HepG2 (cell line): ENCODE data around the gene MZT1. TPM values are rescaled to one million over a fixed set of nuclear protein-coding genes. Genes with fewer than 3 reads are reported as not detected.

ENCODE experiments used
- ATAC-seq: fragments of 200-7000 bp; cut with Tn5 transposase; 3 replicates; pipeline ENCODE4 v1.9.1; 2020; ENCODE audit warnings: mild to moderate bottlenecking, moderate library complexity
- BruUV-seq: library from RNA; stranded (reverse); fragments of 400-500 nt; replicated peaks from 2 replicates; lab custom pipeline; 2021; lab: Mats Ljungman, UMichigan
- CTCF ChIA-PET: fragments of 300-600 bp; formaldehyde crosslinking; extraction: SDS; loops from one replicate; lab custom pipeline; 2021; ENCODE audit warnings: low total read pairs, inconsistent platforms, low intra/inter-chr PET ratio; lab: Yijun Ruan, JAX
- POLR2A ChIA-PET: fragments of 350-600 bp; sonication (Branson Sonifier 250); formaldehyde crosslinking; loops from one replicate; lab custom pipeline; 2020; ENCODE audit warnings: antibody characterized with exemption, inconsistent platforms; lab: Yijun Ruan, JAX
- DNase-seq: peaks from one replicate; pipeline ENCODE4 v3.0.0-alpha.2; 2015; ENCODE audit warnings: low spot score
- FAIRE-seq: peaks from 3 replicates; lab custom pipeline; 2011; peaks lifted over from hg19 to GRCh38; lab: Jason Lieb, UNC
- H2AFZ ChIP-seq: one replicate; pipeline ENCODE4 v1.6.1; 2011; ENCODE audit warnings: low read length, inconsistent platforms
- H3K27ac ChIP-seq: fragments of 300-600 bp; 3 replicates; pipeline ENCODE4 v1.8.0; 2011; ENCODE audit warnings: mixed run types, mild to moderate bottlenecking, mixed read lengths, low read length, inconsistent platforms; ENCODE audit not compliant: insufficient read depth; ENCODE audit errors: extremely low read length
- H3K27me3 ChIP-seq, 2 experiments: fragments of 200-600 bp in 1 of 2; 2 replicates in 1 of 2; 3 replicates in 1 of 2; pipeline versions ENCODE4 v1.6.0 to v1.8.0; 2011; ENCODE audit warnings: low read length in 2 of 2, mild to moderate bottlenecking in 2 of 2, moderate library complexity in 2 of 2, inconsistent platforms in 1 of 2; ENCODE audit not compliant: insufficient read depth in 2 of 2, control insufficient read depth in 1 of 2
- H3K36me3 ChIP-seq, 2 experiments: fragments of 200-600 bp in 1 of 2; replicated peaks in 1 of 2; 2 replicates in 1 of 2; 3 replicates in 1 of 2; pipeline versions ENCODE4 v1.5.1 to v1.8.0; 2011; ENCODE audit warnings: low read length in 2 of 2, inconsistent platforms in 1 of 2; ENCODE audit not compliant: insufficient read depth in 2 of 2, control insufficient read depth in 1 of 2
- H3K4me1 ChIP-seq: 2 replicates; pipeline ENCODE4 v1.5.1; 2012; ENCODE audit warnings: low read length, inconsistent platforms; ENCODE audit not compliant: insufficient read depth
- H3K4me2 ChIP-seq: 2 replicates; pipeline ENCODE4 v1.6.0; 2011; ENCODE audit warnings: low read depth, low read length, inconsistent platforms
- H3K4me3 ChIP-seq, 3 experiments: fragments of 200-600 bp in 1 of 3; sonication (generic), shearing (Covaris generic) in 1 of 3; replicated peaks in 1 of 3; 2 replicates each; pipeline ENCODE4 v1.5.1; 2011 to 2016; ENCODE audit warnings: low read length in 3 of 3, inconsistent platforms in 2 of 3, low read depth in 2 of 3, mild to moderate bottlenecking in 2 of 3, control low read depth in 1 of 3, mixed read lengths in 1 of 3; ENCODE audit not compliant: insufficient read depth in 1 of 3
- H3K79me2 ChIP-seq: one replicate; pipeline ENCODE4 v1.6.1; 2011; ENCODE audit warnings: low read length, inconsistent platforms; ENCODE audit not compliant: insufficient read depth
- H3K9ac ChIP-seq: 2 replicates; pipeline ENCODE4 v1.6.0; 2011; ENCODE audit warnings: mild to moderate bottlenecking, low read depth, low read length, inconsistent platforms; ENCODE audit not compliant: insufficient read depth
- H3K9me3 ChIP-seq: 2 replicates; pipeline ENCODE4 v1.5.1; 2012; ENCODE audit warnings: mild to moderate bottlenecking, low read length
- H4K20me1 ChIP-seq: 2 replicates; pipeline ENCODE4 v1.6.0; 2011; ENCODE audit warnings: inconsistent platforms, mild to moderate bottlenecking, low read length, moderate library complexity; ENCODE audit not compliant: insufficient read depth
- ATF6 ChIP-seq: sonication (generic); formaldehyde crosslinking; conservative IDR thresholded peaks from 2 replicates; pipeline ENCODE4 v1.4.0; 2020; ENCODE audit warnings: missing genetic modification reagents
- ATF7 ChIP-seq, 2 experiments: fragments of 450-650 bp in 1 of 2; sonication (generic) in 1 of 2; formaldehyde crosslinking in 1 of 2; IDR thresholded peaks; 2 replicates each; pipeline versions ENCODE4 v1.4.0 to v1.6.1; 2016 to 2020; ENCODE audit warnings: antibody characterized with exemption in 1 of 2, mild to moderate bottlenecking in 1 of 2, missing genetic modification reagents in 1 of 2
- CAMTA2 ChIP-seq: sonication (generic); formaldehyde crosslinking; IDR thresholded peaks from 2 replicates; pipeline ENCODE4 v1.4.0; 2020; ENCODE audit warnings: mild to moderate bottlenecking, missing genetic modification reagents, borderline replicate concordance
- HOXA7 ChIP-seq: sonication (generic); formaldehyde crosslinking; IDR thresholded peaks from 2 replicates; pipeline ENCODE4 v1.8.1; 2022; ENCODE audit warnings: mild to moderate bottlenecking, missing genetic modification reagents, moderate library complexity
- TBX3 ChIP-seq: fragments of 450-650 bp; IDR thresholded peaks from 2 replicates; pipeline ENCODE4 v1.6.1; 2017; ENCODE audit warnings: antibody characterized with exemption, mild to moderate bottlenecking, inconsistent platforms, borderline replicate concordance
- TCF7L2 ChIP-seq: IDR thresholded peaks from 2 replicates; pipeline ENCODE4 v1.6.1; 2011; ENCODE audit warnings: mild to moderate bottlenecking, low read depth, low read length, moderate library complexity
- ZFP90 ChIP-seq: sonication (generic); formaldehyde crosslinking; IDR thresholded peaks from 2 replicates; pipeline ENCODE4 v1.8.0; 2022; ENCODE audit warnings: missing genetic modification reagents, mild to moderate bottlenecking, inconsistent platforms, borderline replicate concordance
- ZKSCAN8 ChIP-seq: IDR thresholded peaks from 2 replicates; pipeline ENCODE4 v1.6.1; 2016; ENCODE audit warnings: borderline replicate concordance, missing genetic modification reagents, missing compliant biosample characterization
- ZNF225 ChIP-seq: sonication (generic); formaldehyde crosslinking; IDR thresholded peaks from 2 replicates; pipeline ENCODE4 v1.4.0; 2020; ENCODE audit warnings: mild to moderate bottlenecking, missing genetic modification reagents
- ZNF550 ChIP-seq: sonication (generic); formaldehyde crosslinking; IDR thresholded peaks from 2 replicates; pipeline ENCODE4 v1.4.0; 2020; ENCODE audit warnings: mild to moderate bottlenecking, missing genetic modification reagents, borderline replicate concordance
- ZNF761 ChIP-seq: sonication (generic); formaldehyde crosslinking; conservative IDR thresholded peaks from 2 replicates; pipeline ENCODE4 v1.4.0; 2020; ENCODE audit warnings: mild to moderate bottlenecking, missing genetic modification reagents
- WGBS: methylation state at CpG from one replicate; pipeline ENCODE4 v1.1.6; 2017; ENCODE audit warnings: low lambda C conversion rate; 5-methylcytosine and 5-hydroxymethylcytosine counted together
- in situ Hi-C: cut with HindIII; loops from 2 replicates; pipeline ENCODE4 v1.10.0; 2017; ENCODE audit warnings: low pct_unique_long_range_greater_than_20kb; ENCODE audit not compliant: extremely low pct_ligation_motif_present
- intact Hi-C: fragments of 100-400 bp; cut with micrococcal nuclease; formaldehyde crosslinking; loops from one replicate; pipeline ENCODE4 v1.10.0; 2022; ENCODE audit not compliant: unreplicated experiment
- polyA plus RNA-seq, 8 experiments: library from polyadenylated mRNA; depleted of rRNA in 3 of 8; stranded (reverse) in 7 of 8; unstranded in 1 of 8; fragments of >200 nt; fragmentation: Illumina TruSeq in 4 of 8; extraction: Trizol in 4 of 8; gene quantifications; 2 replicates each; pipeline versions ENCODE4 v1.2.1 to v1.2.3, GENCODE V29; 2011 to 2016; ENCODE audit warnings: low read depth in 4 of 8, missing spikeins in 1 of 8, mixed read lengths in 1 of 8; ENCODE audit not compliant: insufficient read depth in 1 of 8
- total RNA-seq, 5 experiments: library from RNA; depleted of rRNA; stranded (reverse); fragments of >200 nt; fragmentation: Illumina TruSeq; extraction: Trizol; gene quantifications; 2 replicates each; pipeline ENCODE4 v1.2.3, GENCODE V29; 2016; ENCODE audit warnings: low read depth in 1 of 5
- TF ChIP-seq, protein P1 (sequence below): sonication (generic); formaldehyde crosslinking; IDR thresholded peaks from 2 replicates; pipeline ENCODE4 v1.5.1; 2020; ENCODE audit warnings: mild to moderate bottlenecking, missing genetic modification reagents, borderline replicate concordance

MZT1 gene
- total and polyA plus RNA-seq, 2 of the 13 experiments (the other 11 are each of a cell fraction or from before 2014, with no cell fraction given), result 11.7 to 17.2 TPM

- no peak for TF ChIP-seq ZKSCAN8
- no peak for TF ChIP-seq ZNF550 (CRISPR knock-in tag)
- TF ChIP-seq, all 625 proteins: peak for 0
These were observed 30.5 kb upstream of the MZT1 start (continued) for GRCh38 chr13:72757792-72758535.

GRCh38 chr13:72754111-72754510 is 26.7 kb upstream of the MZT1 start:
- TF ChIP-seq ZNF225, result no peak
- TF ChIP-seq ZFP90 (CRISPR knock-in tag), result no peak
- TF ChIP-seq TBX3, result no peak
- no peak for TF ChIP-seq ATF7 (IDR thresholded peaks at IDR 0.05)
- no peak for TF ChIP-seq ATF7 (CRISPR knock-in tag; IDR thresholded peaks at IDR 0.05)
- no peak for TF ChIP-seq CAMTA2 (CRISPR knock-in tag)
- TF ChIP-seq TCF7L2, result no peak
- TF ChIP-seq HOXA7 (CRISPR knock-in tag), result no peak
- no peak for TF ChIP-seq ZNF761 (CRISPR knock-in tag)
- TF ChIP-seq ATF6 (CRISPR knock-in tag), result no peak
- TF ChIP-seq, protein P1, sequence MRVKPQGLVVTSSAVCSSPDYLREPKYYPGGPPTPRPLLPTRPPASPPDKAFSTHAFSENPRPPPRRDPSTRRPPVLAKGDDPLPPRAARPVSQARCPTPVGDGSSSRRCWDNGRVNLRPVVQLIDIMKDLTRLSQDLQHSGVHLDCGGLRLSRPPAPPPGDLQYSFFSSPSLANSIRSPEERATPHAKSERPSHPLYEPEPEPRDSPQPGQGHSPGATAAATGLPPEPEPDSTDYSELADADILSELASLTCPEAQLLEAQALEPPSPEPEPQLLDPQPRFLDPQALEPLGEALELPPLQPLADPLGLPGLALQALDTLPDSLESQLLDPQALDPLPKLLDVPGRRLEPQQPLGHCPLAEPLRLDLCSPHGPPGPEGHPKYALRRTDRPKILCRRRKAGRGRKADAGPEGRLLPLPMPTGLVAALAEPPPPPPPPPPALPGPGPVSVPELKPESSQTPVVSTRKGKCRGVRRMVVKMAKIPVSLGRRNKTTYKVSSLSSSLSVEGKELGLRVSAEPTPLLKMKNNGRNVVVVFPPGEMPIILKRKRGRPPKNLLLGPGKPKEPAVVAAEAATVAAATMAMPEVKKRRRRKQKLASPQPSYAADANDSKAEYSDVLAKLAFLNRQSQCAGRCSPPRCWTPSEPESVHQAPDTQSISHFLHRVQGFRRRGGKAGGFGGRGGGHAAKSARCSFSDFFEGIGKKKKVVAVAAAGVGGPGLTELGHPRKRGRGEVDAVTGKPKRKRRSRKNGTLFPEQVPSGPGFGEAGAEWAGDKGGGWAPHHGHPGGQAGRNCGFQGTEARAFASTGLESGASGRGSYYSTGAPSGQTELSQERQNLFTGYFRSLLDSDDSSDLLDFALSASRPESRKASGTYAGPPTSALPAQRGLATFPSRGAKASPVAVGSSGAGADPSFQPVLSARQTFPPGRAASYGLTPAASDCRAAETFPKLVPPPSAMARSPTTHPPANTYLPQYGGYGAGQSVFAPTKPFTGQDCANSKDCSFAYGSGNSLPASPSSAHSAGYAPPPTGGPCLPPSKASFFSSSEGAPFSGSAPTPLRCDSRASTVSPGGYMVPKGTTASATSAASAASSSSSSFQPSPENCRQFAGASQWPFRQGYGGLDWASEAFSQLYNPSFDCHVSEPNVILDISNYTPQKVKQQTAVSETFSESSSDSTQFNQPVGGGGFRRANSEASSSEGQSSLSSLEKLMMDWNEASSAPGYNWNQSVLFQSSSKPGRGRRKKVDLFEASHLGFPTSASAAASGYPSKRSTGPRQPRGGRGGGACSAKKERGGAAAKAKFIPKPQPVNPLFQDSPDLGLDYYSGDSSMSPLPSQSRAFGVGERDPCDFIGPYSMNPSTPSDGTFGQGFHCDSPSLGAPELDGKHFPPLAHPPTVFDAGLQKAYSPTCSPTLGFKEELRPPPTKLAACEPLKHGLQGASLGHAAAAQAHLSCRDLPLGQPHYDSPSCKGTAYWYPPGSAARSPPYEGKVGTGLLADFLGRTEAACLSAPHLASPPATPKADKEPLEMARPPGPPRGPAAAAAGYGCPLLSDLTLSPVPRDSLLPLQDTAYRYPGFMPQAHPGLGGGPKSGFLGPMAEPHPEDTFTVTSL (CRISPR knock-in tag), result no peak
- TF ChIP-seq, all 625 proteins: peak for 0
- no peak overlapping the region for H3K4me3 ChIP-seq
- H3K9ac ChIP-seq, result no peak overlapping the region
- POLR2A ChIA-PET, result no interaction called here
- WGBS, result 97% methylated on average over 6 of the region's 6 CpGs
- intact Hi-C loops (no loop called here), in situ Hi-C loops (no loop called here)
- no peak overlapping the region for H3K4me2 ChIP-seq
- no peak for DNase-seq
- no peaks in the 10 kb centered on the region for H3K4me1 ChIP-seq
- H2AFZ ChIP-seq, result no peak overlapping the region
- H3K9me3 ChIP-seq, result no peaks in the 10 kb centered on the region
- CTCF ChIA-PET, result no interaction called here
- no peak overlapping the region for H3K27ac ChIP-seq
- no peaks in the 10 kb centered on the region for H3K79me2 ChIP-seq
- ATAC-seq, result no peak
- H3K27me3 ChIP-seq, result no peaks in the 10 kb centered on the region
- H4K20me1 ChIP-seq, result no peaks in the 10 kb centered on the region
- FAIRE-seq, result no peak
- no TSS peak for BruUV-seq
- peaks cover 4 to 48% of the 10 kb centered on the region in 2 experiments for H3K36me3 ChIP-seq
